ENCODE data around the gene PAX6.

PAX6 gene

GRCh38 chr11:31767685-31768084 lies 43.4 kb downstream of the PAX6 start:
- no peak overlapping the region for H2AK5ac ChIP-seq (ENCODE audit: low read depth, low read length)
- no CpG with 5 or more reads among the region's 2 CpGs for WGBS, 2 donors (ENCODE audit: extremely low coverage in 2 of 2, insufficient read length in 2 of 2, insufficient replicate concordance in 1 of 2)
- H3K14ac ChIP-seq (ENCODE audit: low read length): no peak overlapping the region

GRCh38 chr11:31767066-31767465 lies 44.1 kb downstream of the PAX6 start:
- H3K18ac ChIP-seq (ENCODE audit: low read length): no peak overlapping the region
- H3K9ac ChIP-seq (ENCODE audit: low read depth, low read length, poor library complexity): no peak overlapping the region
- no peak overlapping the region for H2BK15ac ChIP-seq (ENCODE audit: low read length)
- H3K4ac ChIP-seq (ENCODE audit: low read length): no peak overlapping the region
- no peaks in the 10 kb centered on the region for H3K27me3 ChIP-seq (ENCODE audit: control insufficient read depth in 3 of 3, insufficient read depth in 3 of 3, low read depth in 1 of 3, low read length in 3 of 3)
- H3K79me1 ChIP-seq (ENCODE audit: low read depth, low read length): no peaks in the 10 kb centered on the region
- H3K4me3 ChIP-seq (ENCODE audit: low read length in 2 of 2): no peak overlapping the region
- no CpG with 5 or more reads among the region's 3 CpGs for WGBS, 2 donors (ENCODE audit: extremely low coverage in 2 of 2, insufficient read length in 2 of 2, insufficient replicate concordance in 1 of 2)
- DNase-seq (ENCODE audit: low spot score): no peak
- H2AK5ac ChIP-seq (ENCODE audit: low read depth, low read length): no peak overlapping the region
- H4K91ac ChIP-seq (ENCODE audit: low read depth, low read length, poor library complexity): no peak overlapping the region
- no peak overlapping the region for H2BK120ac ChIP-seq (ENCODE audit: low read depth, low read length)
- no peaks in the 10 kb centered on the region for H3K9me3 ChIP-seq (replicated peaks in 1 of 2; ENCODE audit: control insufficient read depth in 2 of 2, insufficient read depth in 1 of 2, low read depth in 1 of 2, low read length in 2 of 2)
- no peak overlapping the region for H2AFZ ChIP-seq (ENCODE audit: low read length)
- no peaks in the 10 kb centered on the region for H3K36me3 ChIP-seq (replicated peaks in 1 of 2; ENCODE audit: control insufficient read depth in 2 of 2, insufficient read depth in 2 of 2, low read length in 2 of 2)
- H3K14ac ChIP-seq (ENCODE audit: low read length): no peak overlapping the region
- H3K23ac ChIP-seq (ENCODE audit: low read depth, low read length, poor library complexity): no peak overlapping the region
- H3K4me1 ChIP-seq (ENCODE audit: control insufficient read depth in 2 of 2, insufficient read depth in 1 of 2, low read depth in 1 of 2, low read length in 2 of 2): peaks cover 12 to 29% of the 10 kb centered on the region in 2 donors
- H3K27ac ChIP-seq (replicated peaks; ENCODE audit: low read length): no peak overlapping the region
- no peak overlapping the region for H2BK5ac ChIP-seq (ENCODE audit: low read length)
- no peak overlapping the region for H4K8ac ChIP-seq (ENCODE audit: low read depth, low read length)
- H2BK12ac ChIP-seq (ENCODE audit: low read length): no peak overlapping the region
- no peak overlapping the region for H3K4me2 ChIP-seq (ENCODE audit: insufficient read depth, low read length, poor library complexity, severe bottlenecking)

More at GRCh38 chr11:31767685-31768084, 43.4 kb downstream of the PAX6 start:
- Histone ChIP-seq H4K8ac (ENCODE audit: low read depth, low read length) (no peak overlapping the region), H3K4me2 (ENCODE audit: insufficient read depth, low read length, poor library complexity, severe bottlenecking) (no peak overlapping the region), H3K4ac (ENCODE audit: low read length) (no peak overlapping the region), H3K27ac (replicated peaks; ENCODE audit: low read length) (no peak overlapping the region), H2BK15ac (ENCODE audit: low read length) (no peak overlapping the region), H3K4me1 (ENCODE audit: control insufficient read depth in 2 of 2, insufficient read depth in 1 of 2, low read depth in 1 of 2, low read length in 2 of 2) (peaks cover 13 to 29% of the 10 kb centered on the region in 2 donors), H3K23ac (ENCODE audit: low read depth, low read length, poor library complexity) (no peak overlapping the region), H3K9ac (ENCODE audit: low read depth, low read length, poor library complexity) (no peak overlapping the region), H2AFZ (ENCODE audit: low read length) (no peak overlapping the region), H3K27me3 (ENCODE audit: control insufficient read depth in 3 of 3, insufficient read depth in 3 of 3, low read depth in 1 of 3, low read length in 3 of 3) (no peaks in the 10 kb centered on the region), H3K9me3 (replicated peaks in 1 of 2; ENCODE audit: control insufficient read depth in 2 of 2, insufficient read depth in 1 of 2, low read depth in 1 of 2, low read length in 2 of 2) (no peaks in the 10 kb centered on the region), H2BK120ac (ENCODE audit: low read depth, low read length) (no peak overlapping the region), H2BK5ac (ENCODE audit: low read length) (no peak overlapping the region), H3K79me1 (ENCODE audit: low read depth, low read length) (no peaks in the 10 kb centered on the region), H2BK12ac (ENCODE audit: low read length) (no peak overlapping the region), H4K91ac (ENCODE audit: low read depth, low read length, poor library complexity) (no peak overlapping the region), H3K18ac (ENCODE audit: low read length) (no peak overlapping the region), H3K36me3 (replicated peaks in 1 of 2; ENCODE audit: control insufficient read depth in 2 of 2, insufficient read depth in 2 of 2, low read length in 2 of 2) (no peaks in the 10 kb centered on the region), H3K4me3 (ENCODE audit: low read length in 2 of 2) (no peak overlapping the region)
- no peak for DNase-seq (ENCODE audit: low spot score)

- Histone ChIP-seq H3K4ac (ENCODE audit: low read length) (no peak overlapping the region), H3K14ac (ENCODE audit: low read length) (no peak overlapping the region), H3K4me2 (ENCODE audit: insufficient read depth, low read length, poor library complexity, severe bottlenecking) (no peak overlapping the region), H2BK120ac (ENCODE audit: low read depth, low read length) (no peak overlapping the region), H2AFZ (ENCODE audit: low read length) (no peak overlapping the region), H3K23ac (ENCODE audit: low read depth, low read length, poor library complexity) (no peak overlapping the region), H3K4me1 (ENCODE audit: control insufficient read depth in 2 of 2, insufficient read depth in 1 of 2, low read depth in 1 of 2, low read length in 2 of 2) (peaks cover 9 to 29% of the 10 kb centered on the region in 2 donors), H2BK15ac (ENCODE audit: low read length) (no peak overlapping the region), H2BK5ac (ENCODE audit: low read length) (no peak overlapping the region), H3K36me3 (replicated peaks in 1 of 2; ENCODE audit: control insufficient read depth in 2 of 2, insufficient read depth in 2 of 2, low read length in 2 of 2) (no peaks in the 10 kb centered on the region), H3K18ac (ENCODE audit: low read length) (no peak overlapping the region), H3K27ac (replicated peaks; ENCODE audit: low read length) (peak overlapping the region; percentile 95), H3K9me3 (replicated peaks in 1 of 2; ENCODE audit: control insufficient read depth in 2 of 2, insufficient read depth in 1 of 2, low read depth in 1 of 2, low read length in 2 of 2) (no peaks in the 10 kb centered on the region), H3K27me3 (ENCODE audit: control insufficient read depth in 3 of 3, insufficient read depth in 3 of 3, low read depth in 1 of 3, low read length in 3 of 3) (no peaks in the 10 kb centered on the region), H3K9ac (ENCODE audit: low read depth, low read length, poor library complexity) (no peak overlapping the region), H2AK5ac (ENCODE audit: low read depth, low read length) (no peak overlapping the region), H2BK12ac (ENCODE audit: low read length) (no peak overlapping the region), H3K79me1 (ENCODE audit: low read depth, low read length) (no peaks in the 10 kb centered on the region), H4K91ac (ENCODE audit: low read depth, low read length, poor library complexity) (no peak overlapping the region), H3K4me3 (ENCODE audit: low read length in 2 of 2) (no peak overlapping the region), H4K8ac (ENCODE audit: low read depth, low read length) (no peak overlapping the region)
- DNase-seq (ENCODE audit: low spot score): no peak
- no CpG with 5 or more reads among the region's 5 CpGs for WGBS, 2 donors (ENCODE audit: extremely low coverage in 2 of 2, insufficient read length in 2 of 2, insufficient replicate concordance in 1 of 2)
These were observed 46.4 kb downstream of the PAX6 start for GRCh38 chr11:31764766-31765165.

- Histone ChIP-seq H3K27me3 (ENCODE audit: control insufficient read depth in 3 of 3, insufficient read depth in 3 of 3, low read depth in 1 of 3, low read length in 3 of 3) (no peaks in the 10 kb centered on the region), H2AFZ (ENCODE audit: low read length) (peak overlapping the region; percentile 10), H2BK5ac (ENCODE audit: low read length) (no peak overlapping the region), H3K4ac (ENCODE audit: low read length) (no peak overlapping the region), H4K91ac (ENCODE audit: low read depth, low read length, poor library complexity) (no peak overlapping the region), H3K4me2 (ENCODE audit: insufficient read depth, low read length, poor library complexity, severe bottlenecking) (peak overlapping the region; percentile 14), H3K9ac (ENCODE audit: low read depth, low read length, poor library complexity) (no peak overlapping the region), H3K4me3 (ENCODE audit: low read length in 2 of 2) (no peak overlapping the region), H3K14ac (ENCODE audit: low read length) (no peak overlapping the region), H3K23ac (ENCODE audit: low read depth, low read length, poor library complexity) (no peak overlapping the region), H3K9me3 (replicated peaks in 1 of 2; ENCODE audit: control insufficient read depth in 2 of 2, insufficient read depth in 1 of 2, low read depth in 1 of 2, low read length in 2 of 2) (no peaks in the 10 kb centered on the region), H3K79me1 (ENCODE audit: low read depth, low read length) (no peaks in the 10 kb centered on the region), H2BK12ac (ENCODE audit: low read length) (peak overlapping the region; percentile 84), H3K18ac (ENCODE audit: low read length) (no peak overlapping the region), H3K36me3 (replicated peaks in 1 of 2; ENCODE audit: control insufficient read depth in 2 of 2, insufficient read depth in 2 of 2, low read length in 2 of 2) (no peaks in the 10 kb centered on the region), H3K4me1 (ENCODE audit: control insufficient read depth in 2 of 2, insufficient read depth in 1 of 2, low read depth in 1 of 2, low read length in 2 of 2) (peaks cover 9 to 29% of the 10 kb centered on the region in 2 donors), H3K27ac (replicated peaks; ENCODE audit: low read length) (peak overlapping the region; percentile 95), H2BK15ac (ENCODE audit: low read length) (no peak overlapping the region), H2AK5ac (ENCODE audit: low read depth, low read length) (no peak overlapping the region), H2BK120ac (ENCODE audit: low read depth, low read length) (no peak overlapping the region), H4K8ac (ENCODE audit: low read depth, low read length) (no peak overlapping the region)
- WGBS, 2 donors (ENCODE audit: extremely low coverage in 2 of 2, insufficient read length in 2 of 2, insufficient replicate concordance in 1 of 2): no CpG with 5 or more reads among the region's 5 CpGs
- no peak for DNase-seq (ENCODE audit: low spot score)
These were observed 46.9 kb downstream of the PAX6 start for GRCh38 chr11:31764261-31764660.
